SJCRH30 (cell line): ENCODE data around the gene LRPPRC. TPM values are rescaled to one million over a fixed set of nuclear protein-coding genes. Genes with fewer than 3 reads are reported as not detected.

Source experiments
- DNase-seq, 2 experiments: peaks; one replicate each; pipeline ENCODE4 v3.0.0-alpha.2; 2015 to 2020
- H3K27ac ChIP-seq: fragments of 250-450 bp; sonication (Bioruptor Pico); 2 replicates; pipeline ENCODE4 v1.5.1; 2020; ENCODE audit warnings: mild to moderate bottlenecking, moderate library complexity
- H3K27me3 ChIP-seq: fragments of 250-450 bp; sonication (Bioruptor Pico); 2 replicates; pipeline ENCODE4 v1.5.1; 2020; ENCODE audit warnings: mild to moderate bottlenecking, moderate library complexity
- H3K36me3 ChIP-seq: fragments of 250-450 bp; sonication (Bioruptor Pico); 2 replicates; pipeline ENCODE4 v1.5.1; 2020; ENCODE audit warnings: mild to moderate bottlenecking, moderate library complexity
- H3K4me1 ChIP-seq: fragments of 250-450 bp; sonication (Bioruptor Pico); 2 replicates; pipeline ENCODE4 v1.5.1; 2020; ENCODE audit warnings: mild to moderate bottlenecking, moderate library complexity
- H3K4me3 ChIP-seq: fragments of 250-450 bp; sonication (Bioruptor Pico); 2 replicates; pipeline ENCODE4 v1.5.1; 2020; ENCODE audit warnings: mild to moderate bottlenecking, moderate library complexity
- H3K9me3 ChIP-seq: fragments of 250-450 bp; sonication (Bioruptor Pico); replicated peaks from 2 replicates; pipeline ENCODE4 v1.5.1; 2020; ENCODE audit warnings: mild to moderate bottlenecking, moderate library complexity
- total RNA-seq: library from RNA; depleted of rRNA; stranded (reverse); fragments of >200 nt; shearing (Covaris generic); gene quantifications from 2 replicates; pipeline ENCODE4 v1.2.3, GENCODE V29; 2014

Gene LRPPRC
- total RNA-seq, 1 experiment from 2014 or later = 173 TPM

GRCh38 chr2:43946685-43947084 lies 49.1 kb downstream of the LRPPRC start:
- DNase-seq = peak in 1 of 2 experiments; percentile 36
- no peaks in the 10 kb centered on the region for H3K27me3 ChIP-seq
- H3K36me3 ChIP-seq = peaks cover 99% of the 10 kb centered on the region
- H3K4me1 ChIP-seq = peaks cover 5% of the 10 kb centered on the region; the same call in 1 of the 2 replicates
- H3K4me3 ChIP-seq = no peak overlapping the region
- no peak overlapping the region for H3K27ac ChIP-seq
- H3K9me3 ChIP-seq = no peaks in the 10 kb centered on the region

- DNase-seq = no peak
- Histone ChIP-seq H3K27ac (no peak overlapping the region), H3K4me1 (peaks cover 5% of the 10 kb centered on the region; the same call in 1 of the 2 replicates), H3K4me3 (no peak overlapping the region), H3K36me3 (peaks cover 96% of the 10 kb centered on the region), H3K9me3 (no peaks in the 10 kb centered on the region), H3K27me3 (no peaks in the 10 kb centered on the region)
These were observed 50.4 kb downstream of the LRPPRC start for GRCh38 chr2:43945439-43945838.

- Histone ChIP-seq H3K4me3 (no peak overlapping the region), H3K27me3 (no peaks in the 10 kb centered on the region), H3K36me3 (peaks cover 96% of the 10 kb centered on the region), H3K9me3 (no peaks in the 10 kb centered on the region), H3K4me1 (peaks cover 5% of the 10 kb centered on the region; the same call in 1 of the 2 replicates), H3K27ac (no peak overlapping the region)
- DNase-seq = no peak
These were observed 50.9 kb downstream of the LRPPRC start for GRCh38 chr2:43944915-43945314.

DNA sequence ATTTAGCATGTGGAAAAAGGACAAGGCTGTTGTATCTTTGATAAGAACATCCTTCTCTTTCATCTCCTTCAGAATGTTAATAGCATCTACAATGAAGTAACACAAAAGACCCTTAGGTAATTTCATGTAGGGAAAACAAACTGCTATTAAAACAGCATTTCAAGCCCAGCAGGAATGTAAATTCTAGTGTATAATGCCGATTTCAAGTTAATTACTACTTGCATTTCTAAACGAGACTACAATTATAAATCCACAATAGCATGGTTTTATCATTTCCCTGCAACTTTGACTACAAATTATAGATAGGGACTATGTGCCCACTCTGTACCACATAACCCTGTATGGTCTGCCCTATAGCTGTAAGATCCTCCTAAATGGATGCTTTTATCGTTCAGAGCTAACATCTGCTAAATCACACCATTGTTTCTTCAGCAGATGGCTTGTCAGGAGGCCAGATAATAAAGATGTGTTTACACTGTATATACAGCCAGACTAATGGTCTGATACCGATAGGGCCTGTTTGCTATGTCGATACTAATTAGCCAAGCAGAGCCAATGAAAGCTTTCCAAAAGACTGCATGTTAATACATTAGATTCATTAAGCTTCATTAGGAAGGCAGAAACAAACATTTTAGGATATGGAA lies 51.9 kb downstream of the LRPPRC start:
- DNase-seq = no peak
- Histone ChIP-seq H3K27me3 (no peaks in the 10 kb centered on the region), H3K36me3 (peaks cover 93% of the 10 kb centered on the region), H3K4me1 (peaks cover 5% of the 10 kb centered on the region; the same call in 1 of the 2 replicates), H3K27ac (no peak overlapping the region), H3K4me3 (no peak overlapping the region), H3K9me3 (no peaks in the 10 kb centered on the region)

DNA sequence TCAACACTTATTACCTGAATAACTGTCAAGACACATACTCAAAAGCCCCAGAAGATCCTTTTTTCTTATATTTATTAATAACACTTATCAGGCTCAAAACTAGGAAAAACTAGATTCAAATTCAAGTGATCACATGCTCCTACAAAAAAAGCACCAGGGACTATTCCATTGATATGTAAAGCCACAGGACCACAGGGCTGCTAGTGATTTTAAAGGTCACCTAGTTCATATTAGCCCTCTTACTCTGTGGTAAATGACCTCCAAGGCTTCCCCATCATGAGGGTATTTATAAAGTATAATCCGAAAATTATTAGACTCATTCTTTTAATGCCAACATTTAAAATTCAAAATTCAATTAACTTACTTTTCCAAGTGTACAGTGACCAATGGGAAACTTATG lies 52.5 kb downstream of the LRPPRC start:
- no peak for DNase-seq
- no peaks in the 10 kb centered on the region for H3K27me3 ChIP-seq
- peaks cover 5% of the 10 kb centered on the region; the same call in 1 of the 2 replicates for H3K4me1 ChIP-seq
- H3K27ac ChIP-seq = no peak overlapping the region
- no peak overlapping the region for H3K4me3 ChIP-seq
- no peaks in the 10 kb centered on the region for H3K9me3 ChIP-seq
- peaks cover 87% of the 10 kb centered on the region for H3K36me3 ChIP-seq

GRCh38 chr2:43942881-43943280 lies 52.9 kb downstream of the LRPPRC start:
- Histone ChIP-seq H3K9me3 (no peaks in the 10 kb centered on the region), H3K4me3 (no peak overlapping the region), H3K27me3 (no peaks in the 10 kb centered on the region), H3K4me1 (peaks cover 5% of the 10 kb centered on the region; the same call in 1 of the 2 replicates), H3K36me3 (peaks cover 84% of the 10 kb centered on the region), H3K27ac (no peak overlapping the region)
- no peak for DNase-seq

DNA sequence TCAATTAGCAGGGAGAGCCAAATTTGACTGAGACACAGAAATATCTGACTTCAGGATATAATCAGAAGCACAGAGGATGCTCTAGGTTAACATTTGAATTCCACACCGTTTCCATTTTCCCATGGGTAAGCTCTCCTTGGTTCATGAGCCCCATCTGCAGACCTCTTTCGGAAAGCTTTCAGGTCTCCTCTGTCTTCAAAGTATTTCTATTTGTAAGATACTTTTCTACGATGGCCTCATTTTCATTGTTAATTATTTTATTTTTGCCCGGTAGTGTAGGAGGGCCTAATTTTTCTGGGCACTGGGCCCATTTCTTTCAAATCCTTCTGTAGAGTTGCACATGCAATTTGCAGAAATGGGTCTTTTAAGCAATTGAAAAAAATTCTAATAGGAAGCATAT lies 53.8 kb downstream of the LRPPRC start:
- no peak for DNase-seq
- H3K27ac ChIP-seq = no peak overlapping the region
- H3K9me3 ChIP-seq = no peaks in the 10 kb centered on the region
- no peak overlapping the region for H3K4me3 ChIP-seq
- peaks cover 2% of the 10 kb centered on the region; the same call in 1 of the 2 replicates for H3K4me1 ChIP-seq
- H3K27me3 ChIP-seq = no peaks in the 10 kb centered on the region
- H3K36me3 ChIP-seq = peaks cover 81% of the 10 kb centered on the region

DNA sequence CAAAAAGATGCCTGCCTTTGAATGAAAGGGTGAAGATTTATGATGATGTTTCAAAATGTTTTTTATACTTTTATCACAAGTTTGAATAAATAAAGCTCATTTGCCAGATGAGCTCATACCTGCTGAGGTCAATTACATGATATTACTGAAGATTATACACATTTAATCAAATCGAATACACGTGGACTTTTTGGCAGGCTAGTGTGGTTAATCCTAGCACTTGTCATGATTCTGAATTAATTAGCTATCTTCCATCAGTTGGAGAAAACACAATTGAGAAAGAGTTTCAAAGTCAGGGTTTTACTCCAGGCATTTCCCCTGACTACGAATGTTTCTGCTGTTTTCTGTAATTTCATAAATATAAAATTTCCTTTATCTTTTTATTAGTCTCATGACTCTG lies 54.4 kb downstream of the LRPPRC start:
- no peak overlapping the region for H3K27ac ChIP-seq
- no peaks in the 10 kb centered on the region for H3K4me1 ChIP-seq
- H3K27me3 ChIP-seq = no peaks in the 10 kb centered on the region
- DNase-seq = no peak
- peaks cover 80% of the 10 kb centered on the region for H3K36me3 ChIP-seq
- H3K4me3 ChIP-seq = no peak overlapping the region
- no peaks in the 10 kb centered on the region for H3K9me3 ChIP-seq

DNA sequence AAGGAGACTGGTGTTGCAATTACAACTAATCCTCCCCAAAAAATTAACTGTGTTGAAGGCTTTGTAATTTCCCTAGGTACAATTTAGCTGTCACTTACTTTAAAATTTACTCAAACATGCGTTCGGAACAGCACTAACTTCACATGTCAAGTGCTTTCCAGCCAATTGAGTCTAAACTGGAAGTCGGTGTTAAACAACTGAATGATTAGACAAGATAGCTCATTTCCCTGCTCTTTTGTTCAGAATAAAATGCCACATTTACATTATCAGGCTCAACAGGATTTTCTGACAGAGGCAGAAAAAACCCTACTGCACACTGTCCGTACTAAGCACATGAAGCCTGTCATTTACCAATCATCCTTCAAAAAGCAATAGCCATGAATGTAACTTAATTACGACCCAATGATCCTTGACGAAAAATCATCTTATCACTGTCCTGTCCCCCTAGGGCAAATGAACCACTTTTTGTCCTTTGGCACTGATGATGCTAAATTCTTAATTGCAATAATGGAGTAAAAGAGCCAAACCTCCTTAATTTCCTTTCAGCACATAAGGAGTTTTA lies 56.0 kb downstream of the LRPPRC start:
- no peak for DNase-seq
- Histone ChIP-seq H3K36me3 (peaks cover 74% of the 10 kb centered on the region), H3K9me3 (no peaks in the 10 kb centered on the region), H3K27me3 (no peaks in the 10 kb centered on the region), H3K4me3 (no peak overlapping the region), H3K4me1 (no peaks in the 10 kb centered on the region), H3K27ac (no peak overlapping the region)

- Histone ChIP-seq H3K27ac (no peak overlapping the region), H3K27me3 (no peaks in the 10 kb centered on the region), H3K36me3 (peaks cover 74% of the 10 kb centered on the region), H3K4me3 (no peak overlapping the region), H3K9me3 (no peaks in the 10 kb centered on the region), H3K4me1 (no peaks in the 10 kb centered on the region)
- no peak for DNase-seq
These were observed 58.4 kb downstream of the LRPPRC start for GRCh38 chr2:43937269-43937820.

DNA sequence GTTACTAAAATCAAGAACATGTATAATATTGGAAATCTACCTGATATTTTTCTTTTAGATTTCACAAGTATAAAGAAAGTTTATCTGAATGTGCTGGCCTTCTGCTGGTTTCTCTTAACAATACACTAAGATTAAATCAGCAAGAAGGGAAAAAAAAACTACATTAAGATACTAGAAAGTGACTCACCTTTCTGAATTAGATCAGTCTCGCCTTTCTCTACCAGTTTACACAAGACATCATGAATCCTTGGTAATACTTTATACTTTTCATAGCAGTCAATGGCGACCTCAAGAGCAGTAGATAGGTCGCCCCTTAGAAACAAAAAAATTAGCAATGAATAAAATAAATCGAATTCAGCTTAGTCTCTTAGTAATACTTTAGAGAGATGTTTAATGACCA lies 61.2 kb downstream of the LRPPRC start:
- DNase-seq = no peak
- H3K9me3 ChIP-seq = no peaks in the 10 kb centered on the region
- no peaks in the 10 kb centered on the region for H3K4me1 ChIP-seq
- no peaks in the 10 kb centered on the region for H3K27me3 ChIP-seq
- H3K36me3 ChIP-seq = peaks cover 74% of the 10 kb centered on the region
- no peak overlapping the region for H3K4me3 ChIP-seq
- H3K27ac ChIP-seq = no peak overlapping the region

GRCh38 chr2:43931293-43931692 lies 64.5 kb downstream of the LRPPRC start:
- Histone ChIP-seq H3K36me3 (peaks cover 80% of the 10 kb centered on the region), H3K4me1 (no peaks in the 10 kb centered on the region), H3K27me3 (no peaks in the 10 kb centered on the region), H3K9me3 (no peaks in the 10 kb centered on the region), H3K4me3 (no peak overlapping the region), H3K27ac (no peak overlapping the region)
- no peak for DNase-seq

GRCh38 chr2:43927442-43927841 lies 68.3 kb downstream of the LRPPRC start:
- H3K9me3 ChIP-seq = no peaks in the 10 kb centered on the region
- DNase-seq = no peak
- no peaks in the 10 kb centered on the region for H3K27me3 ChIP-seq
- no peak overlapping the region for H3K4me3 ChIP-seq
- H3K4me1 ChIP-seq = no peaks in the 10 kb centered on the region
- no peak overlapping the region for H3K27ac ChIP-seq
- H3K36me3 ChIP-seq = peaks cover 67% of the 10 kb centered on the region

- Histone ChIP-seq H3K4me1 (no peaks in the 10 kb centered on the region), H3K4me3 (no peak overlapping the region), H3K27me3 (no peaks in the 10 kb centered on the region), H3K27ac (no peak overlapping the region), H3K9me3 (no peaks in the 10 kb centered on the region), H3K36me3 (peaks cover 70% of the 10 kb centered on the region)
- no peak for DNase-seq
These were observed 70.4 kb downstream of the LRPPRC start for GRCh38 chr2:43925431-43925830.

DNA sequence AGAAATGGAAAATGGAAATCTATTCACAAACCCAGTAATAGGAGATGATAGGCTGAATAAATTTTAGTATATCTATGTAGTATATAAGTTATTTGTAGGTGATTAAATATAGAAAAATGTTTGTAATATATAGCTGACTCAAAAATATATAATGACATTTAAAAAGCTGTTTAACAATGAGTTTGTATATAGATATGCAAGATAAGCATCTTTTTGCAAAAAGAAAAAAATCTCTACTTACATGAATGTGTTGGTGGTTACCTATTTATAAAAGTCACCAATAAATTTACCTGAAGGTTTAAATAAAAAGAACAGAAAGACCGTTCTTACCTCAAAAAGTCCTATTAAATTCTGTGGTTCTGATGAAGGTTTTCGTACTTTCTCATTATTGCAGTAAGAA lies 71.3 kb downstream of the LRPPRC start:
- H3K4me3 ChIP-seq = no peak overlapping the region
- H3K9me3 ChIP-seq = no peaks in the 10 kb centered on the region
- H3K27ac ChIP-seq = no peak overlapping the region
- H3K36me3 ChIP-seq = peaks cover 67% of the 10 kb centered on the region
- no peaks in the 10 kb centered on the region for H3K4me1 ChIP-seq
- DNase-seq = no peak
- H3K27me3 ChIP-seq = no peaks in the 10 kb centered on the region
